Pancreas (tissue), 10 donors: ENCODE measurements around the gene GAMT. TPM values are rescaled to one million over a fixed set of nuclear protein-coding genes. Genes with fewer than 3 reads are reported as not detected.

Experiments
- ATAC-seq, 4 donors: fragments of 200-7000 bp; cut with Tn5 transposase; one replicate each; pipeline versions ENCODE4 v1.8.0 to v1.9.1; 2020; ENCODE audit warnings: mild to moderate bottlenecking in 4 of 4, moderate library complexity in 4 of 4
- DNase-seq, 6 donors: peaks; one replicate each; pipeline ENCODE4 v3.0.0-alpha.2; 2020
- FAIRE-seq: peaks from 2 replicates; lab custom pipeline; 2012; peaks lifted over from hg19 to GRCh38; lab: Jason Lieb, UNC
- H3K27ac ChIP-seq, 4 donors: fragments of 200-600 bp; sonication (generic); 1 replicate in 3 of 4; 2 replicates in 1 of 4; pipeline versions ENCODE4 v1.5.0 to v1.8.0; 2020
- H3K27me3 ChIP-seq, 4 donors: fragments of 200-600 bp; one replicate each; pipeline ENCODE4 v1.8.0; 2021
- H3K36me3 ChIP-seq, 3 donors: fragments of 200-600 bp; sonication (generic) in 1 of 3; one replicate each; pipeline versions ENCODE4 v1.5.0 to v1.8.0; 2020 to 2021
- H3K4me1 ChIP-seq, 3 donors: fragments of 200-600 bp; one replicate each; pipeline ENCODE4 v1.8.0; 2021
- H3K4me3 ChIP-seq, 4 donors: fragments of 200-600 bp; sonication (generic) in 2 of 4; one replicate each; pipeline versions ENCODE4 v1.5.0 to v1.8.0; 2020 to 2021
- H3K9me3 ChIP-seq, 4 donors: fragments of 200-600 bp; one replicate each; pipeline ENCODE4 v1.8.0; 2021
- CTCF ChIP-seq, 4 donors: fragments of 200-600 bp; sonication (generic) in 3 of 4; IDR thresholded peaks; one replicate each; pipeline versions ENCODE4 v1.5.0 to v1.8.0; 2021; ENCODE audit warnings: antibody characterized with exemption in 4 of 4
- WGBS, 2 donors: extraction: QIAGEN DNeasy Blood & Tissue Kit; methylation state at CpG; one replicate each; pipeline ENCODE4 v1.1.7; 2013; 5-methylcytosine and 5-hydroxymethylcytosine counted together
- intact Hi-C, 3 donors: fragments of 100-400 bp; cut with DNase I; formaldehyde crosslinking; loops; one replicate each; pipeline versions ENCODE4 v1.11.1 to v1.14.2; 2022
- polyA plus RNA-seq, 2 donors: library from polyadenylated mRNA; stranded (reverse); fragments of 200-250 nt; gene quantifications; one replicate each; pipeline ENCODE4 v1.2.3, GENCODE V29; 2013
- total RNA-seq, 6 donors: library from RNA; stranded (reverse); fragmentation: NEBNext Ultra II Directional in 4 of 6; extraction: Animal tissue kit (Norgen Biotek cat#: 25700) in 4 of 6; gene quantifications; one replicate each; pipeline versions ENCODE4 v1.2.1 to v1.2.4, GENCODE V29; 2021 to 2023
- donor health status: healthy with polysubstance abuse.
- donor health status: DM: no; HTN: no; CAD: no; lungs with moderate emphysema.
- donor health status: DM: no; HTN: no; CAD: no.
- donor health status: control.
- donor health status: control.
- donor health status: Bipolar disorder and iron deficiency.
- donor health status: DM: yes; HTN: yes; CAD: no.
- donor health status: DM: no; HTN: no; CAD: no.
- donor health status: DM: no; HTN: no; CAD: no.
- donor health status: DM: yes; HTN: yes; CAD: no.

Gene GAMT
- total and polyA plus RNA-seq, 8 donors = 46.2 to 200 (median 66.0) TPM

DNA sequence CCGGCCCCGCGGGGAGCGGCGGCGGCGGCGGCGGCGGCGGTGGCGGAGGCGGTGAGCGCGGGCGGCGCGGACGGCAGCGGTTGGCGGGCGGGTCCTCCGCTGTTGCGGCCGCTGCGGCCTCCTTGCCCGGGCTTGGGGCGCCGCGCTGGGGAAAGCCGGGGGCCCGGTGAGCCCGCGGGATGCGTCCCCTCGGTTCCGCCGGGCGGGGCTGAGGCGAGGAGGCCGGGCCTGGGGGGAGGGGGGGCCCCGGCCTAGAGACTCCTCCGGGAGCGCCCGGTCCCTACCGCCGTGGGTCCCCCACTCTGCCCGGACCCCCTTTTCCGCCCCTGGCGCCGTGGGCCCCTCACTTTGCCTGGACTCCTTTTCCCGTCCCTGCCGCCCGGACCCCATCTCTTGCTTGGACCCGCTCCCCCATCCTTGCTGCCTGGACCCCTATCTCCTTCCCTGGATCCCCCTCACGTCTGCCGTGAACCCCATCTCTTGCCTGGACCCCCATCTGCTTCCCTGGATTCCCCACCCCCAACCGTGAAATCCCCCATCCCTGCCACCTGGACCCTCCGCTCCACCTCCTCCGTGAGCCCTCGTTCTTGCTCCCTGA lies 46.3 kb downstream of the GAMT start:
- Histone ChIP-seq H3K36me3 (peaks cover 0 to 3% (median 0%) of the 10 kb centered on the region in 3 donors), H3K27me3 (no peaks in the 10 kb centered on the region), H3K4me1 (no peaks in the 10 kb centered on the region), H3K4me3 (peak overlapping the region; percentile 61 to 80 (median 76)), H3K27ac (peak overlapping the region in 2 of 4 donors; percentile 33 to 72), H3K9me3 (no peaks in the 10 kb centered on the region)
- 2% methylated on average over 11 to 61 of the region's 61 CpGs for WGBS, 2 donors
- intact Hi-C loops = no loop called here
- ATAC-seq (peak in 3 of 4 donors; percentile 11 to 33 (median 28)), DNase-seq (peak in 1 of 6 donors; percentile 82), FAIRE-seq (no peak)
- TF ChIP-seq CTCF (IDR thresholded peaks at IDR 0.05) = no peak

- no peaks in the 10 kb centered on the region for H3K9me3 ChIP-seq
- H3K27me3 ChIP-seq = no peaks in the 10 kb centered on the region
- intact Hi-C loops = no loop called here
- ATAC-seq = no peak
- H3K27ac ChIP-seq = no peak overlapping the region
- no peak for TF ChIP-seq CTCF (IDR thresholded peaks at IDR 0.05)
- no peak for FAIRE-seq
- no peaks in the 10 kb centered on the region for H3K4me1 ChIP-seq
- WGBS, 2 donors = 90% methylated on average over 9 of the region's 9 CpGs
- DNase-seq = no peak
- no peak overlapping the region for H3K4me3 ChIP-seq
- H3K36me3 ChIP-seq = peaks cover 0 to 3% (median 0%) of the 10 kb centered on the region in 3 donors
Measured at GRCh38 chr19:1353144-1353543, 48.2 kb downstream of the GAMT start.

GRCh38 chr19:1351381-1351851 lies 49.9 kb downstream of the GAMT start:
- WGBS, 2 donors = 87 to 92% methylated on average over 21 of the region's 21 CpGs
- intact Hi-C loops = no loop called here
- no peaks in the 10 kb centered on the region for H3K27me3 ChIP-seq
- no peaks in the 10 kb centered on the region for H3K36me3 ChIP-seq
- no peak overlapping the region for H3K4me3 ChIP-seq
- no peaks in the 10 kb centered on the region for H3K4me1 ChIP-seq
- no peak for TF ChIP-seq CTCF (IDR thresholded peaks at IDR 0.05)
- DNase-seq = no peak
- FAIRE-seq = no peak
- no peak overlapping the region for H3K27ac ChIP-seq
- ATAC-seq = no peak
- no peaks in the 10 kb centered on the region for H3K9me3 ChIP-seq

DNA sequence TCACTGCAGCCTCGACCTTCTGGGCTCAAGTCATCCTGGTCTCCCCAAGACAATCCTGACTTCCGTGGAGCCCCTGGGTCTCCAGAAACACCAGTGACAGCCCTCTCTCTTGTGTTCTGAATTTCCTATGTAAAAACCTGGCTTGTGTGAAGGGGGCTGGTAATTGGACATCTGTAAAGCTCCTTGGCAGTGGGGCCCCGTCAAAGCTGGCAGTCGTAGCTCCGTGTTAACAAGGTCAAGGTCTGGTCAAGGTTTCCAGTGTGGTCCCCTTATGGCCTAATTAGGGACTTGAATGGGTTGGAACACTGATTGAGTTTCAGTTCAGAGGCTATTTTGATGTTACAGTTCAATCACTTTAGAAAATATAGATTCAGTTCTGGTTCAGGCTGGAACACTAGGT lies 50.5 kb downstream of the GAMT start:
- DNase-seq = no peak
- Histone ChIP-seq H3K9me3 (no peaks in the 10 kb centered on the region), H3K36me3 (no peaks in the 10 kb centered on the region), H3K27me3 (no peaks in the 10 kb centered on the region), H3K4me3 (no peak overlapping the region), H3K27ac (no peak overlapping the region), H3K4me1 (no peaks in the 10 kb centered on the region)
- intact Hi-C loops = no loop called here
- ATAC-seq = no peak
- no peak for FAIRE-seq
- WGBS, 2 donors = 35 to 38% methylated on average over 5 of the region's 5 CpGs
- TF ChIP-seq CTCF (IDR thresholded peaks at IDR 0.05) = no peak

DNA sequence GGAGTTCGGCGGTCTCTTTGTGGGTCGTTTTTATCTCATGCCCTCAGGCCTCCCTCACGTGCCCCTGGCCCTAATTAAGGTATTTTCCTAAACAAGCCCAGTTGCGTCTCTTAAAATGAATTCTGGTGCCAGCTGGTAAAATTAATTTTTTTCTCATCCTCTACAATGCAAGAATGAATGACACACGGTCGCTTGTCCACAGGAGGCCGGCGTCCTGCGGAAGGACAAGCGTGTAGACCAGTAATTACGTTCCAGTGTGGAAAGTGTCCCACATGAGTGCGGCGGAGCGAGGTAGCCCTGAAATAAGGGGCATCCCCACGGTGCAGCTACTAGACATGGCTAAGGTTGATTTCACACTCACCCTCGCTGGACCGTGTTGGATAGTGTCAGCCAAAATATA lies 52.1 kb downstream of the GAMT start:
- H3K9me3 ChIP-seq = no peaks in the 10 kb centered on the region
- H3K27me3 ChIP-seq = no peaks in the 10 kb centered on the region
- no peak for FAIRE-seq
- H3K36me3 ChIP-seq = no peaks in the 10 kb centered on the region
- intact Hi-C loops = no loop called here
- no peak for ATAC-seq
- 58 to 61% methylated on average over 18 of the region's 18 CpGs for WGBS, 2 donors
- no peak overlapping the region for H3K27ac ChIP-seq
- TF ChIP-seq CTCF (IDR thresholded peaks at IDR 0.05) = no peak
- no peaks in the 10 kb centered on the region for H3K4me1 ChIP-seq
- H3K4me3 ChIP-seq = no peak overlapping the region
- DNase-seq = no peak
